ENCODE data around the gene MRPL12.

Gene MRPL12

DNA sequence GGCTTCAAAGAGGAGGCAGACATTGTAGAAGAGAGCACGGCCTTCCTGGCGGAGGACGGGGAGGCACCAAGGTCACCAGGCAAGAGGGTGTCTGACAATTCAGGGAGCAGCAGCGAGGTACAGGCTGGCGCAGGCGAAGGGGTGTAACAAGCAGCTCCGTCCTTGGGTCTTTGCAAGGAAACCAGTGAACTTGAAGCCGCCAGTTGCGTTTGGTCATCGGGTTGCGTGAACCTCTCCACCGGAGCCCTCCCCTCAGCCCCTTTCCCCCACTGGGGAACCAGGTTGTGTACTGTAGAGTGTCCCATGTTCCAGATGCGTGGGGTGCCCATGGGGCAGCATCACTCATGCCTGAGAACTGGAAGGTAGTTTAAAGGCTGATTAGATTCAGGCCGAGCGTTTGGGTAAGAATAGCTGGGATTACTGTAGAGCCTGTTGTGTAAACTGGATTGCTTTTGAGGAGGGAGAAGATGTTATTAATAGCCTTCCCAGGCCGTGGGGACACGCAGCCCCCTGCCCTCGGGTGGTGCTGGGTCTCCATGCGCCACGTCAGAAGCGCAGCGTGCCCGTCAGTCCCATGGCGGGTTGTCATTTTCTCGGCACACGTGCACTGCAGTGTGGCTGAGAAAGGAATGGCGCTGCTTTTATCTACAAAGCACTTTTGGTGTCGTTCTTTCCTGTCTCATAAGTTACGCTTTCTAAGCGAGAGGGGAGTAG, 2.5 kb downstream of the MRPL12 start:
- TF ChIP-seq, protein P1, sequence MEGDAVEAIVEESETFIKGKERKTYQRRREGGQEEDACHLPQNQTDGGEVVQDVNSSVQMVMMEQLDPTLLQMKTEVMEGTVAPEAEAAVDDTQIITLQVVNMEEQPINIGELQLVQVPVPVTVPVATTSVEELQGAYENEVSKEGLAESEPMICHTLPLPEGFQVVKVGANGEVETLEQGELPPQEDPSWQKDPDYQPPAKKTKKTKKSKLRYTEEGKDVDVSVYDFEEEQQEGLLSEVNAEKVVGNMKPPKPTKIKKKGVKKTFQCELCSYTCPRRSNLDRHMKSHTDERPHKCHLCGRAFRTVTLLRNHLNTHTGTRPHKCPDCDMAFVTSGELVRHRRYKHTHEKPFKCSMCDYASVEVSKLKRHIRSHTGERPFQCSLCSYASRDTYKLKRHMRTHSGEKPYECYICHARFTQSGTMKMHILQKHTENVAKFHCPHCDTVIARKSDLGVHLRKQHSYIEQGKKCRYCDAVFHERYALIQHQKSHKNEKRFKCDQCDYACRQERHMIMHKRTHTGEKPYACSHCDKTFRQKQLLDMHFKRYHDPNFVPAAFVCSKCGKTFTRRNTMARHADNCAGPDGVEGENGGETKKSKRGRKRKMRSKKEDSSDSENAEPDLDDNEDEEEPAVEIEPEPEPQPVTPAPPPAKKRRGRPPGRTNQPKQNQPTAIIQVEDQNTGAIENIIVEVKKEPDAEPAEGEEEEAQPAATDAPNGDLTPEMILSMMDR (IDR thresholded peaks at IDR 0.05; ENCODE audit: extremely low read depth, missing control alignments): no peak
- no peak for DNase-seq (ENCODE audit: low spot score)

DNA sequence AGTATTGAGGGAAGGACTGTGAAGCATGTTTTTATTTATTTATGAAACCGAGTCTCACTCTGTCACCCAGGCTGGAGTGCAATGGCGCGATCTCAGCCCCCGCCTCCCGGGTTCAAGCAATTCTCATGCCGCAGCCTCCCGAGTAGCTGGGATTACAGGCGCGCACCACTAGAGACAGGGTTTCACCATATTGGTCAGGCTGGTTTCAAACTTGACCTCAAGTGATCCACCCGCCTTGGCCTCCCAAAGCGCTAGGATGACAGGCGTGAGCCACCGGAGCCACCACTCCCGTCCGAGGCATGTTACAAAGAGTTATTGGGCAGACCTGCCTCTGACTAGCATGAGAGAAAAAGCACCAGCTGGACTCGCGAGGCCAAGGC, 3.1 kb downstream of the MRPL12 start:
- DNase-seq (ENCODE audit: low spot score): no peak
- TF ChIP-seq, protein P1 (IDR thresholded peaks at IDR 0.05; ENCODE audit: extremely low read depth, missing control alignments): no peak

DNA sequence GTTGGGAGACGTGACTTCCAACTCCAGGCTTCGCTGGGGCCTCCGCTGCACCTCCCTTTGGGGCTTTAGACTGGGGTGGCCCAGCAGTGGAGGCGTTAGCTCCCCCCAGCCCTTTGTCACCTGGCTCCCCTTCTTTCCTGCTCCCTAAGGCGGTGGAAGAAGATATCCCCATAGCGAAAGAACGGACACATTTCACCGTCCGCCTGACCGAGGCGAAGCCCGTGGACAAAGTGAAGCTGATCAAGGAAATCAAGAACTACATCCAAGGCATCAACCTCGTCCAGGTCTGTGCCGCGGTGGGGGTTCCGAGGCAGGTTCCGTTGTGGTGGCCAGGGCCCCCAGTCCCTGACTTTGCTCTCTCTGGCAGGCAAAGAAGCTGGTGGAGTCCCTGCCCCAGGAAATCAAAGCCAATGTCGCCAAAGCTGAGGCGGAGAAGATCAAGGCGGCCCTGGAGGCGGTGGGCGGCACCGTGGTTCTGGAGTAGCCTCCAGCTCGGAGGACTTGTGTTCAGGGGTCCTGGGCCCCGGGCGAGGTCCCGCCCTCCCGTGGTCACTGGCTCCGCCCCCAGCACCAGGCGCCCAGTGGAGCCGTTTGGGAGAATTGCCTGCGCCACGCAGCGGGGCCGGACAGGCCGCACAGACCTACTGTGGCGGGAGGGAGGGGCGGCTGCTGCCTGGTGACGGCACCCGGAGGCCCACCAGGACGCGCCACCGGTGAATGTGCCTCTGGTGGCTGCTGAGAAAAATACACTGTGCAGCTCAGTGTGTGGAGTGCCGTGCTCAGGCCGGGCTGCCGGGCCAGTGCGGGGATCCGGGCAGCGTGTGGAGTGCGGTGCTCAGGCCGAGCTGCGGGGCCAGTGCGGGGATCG, 3.8 kb downstream of the MRPL12 start:
- TF ChIP-seq, protein P1 (IDR thresholded peaks at IDR 0.05; ENCODE audit: extremely low read depth, missing control alignments): no peak
- DNase-seq (ENCODE audit: low spot score): no peak

DNA sequence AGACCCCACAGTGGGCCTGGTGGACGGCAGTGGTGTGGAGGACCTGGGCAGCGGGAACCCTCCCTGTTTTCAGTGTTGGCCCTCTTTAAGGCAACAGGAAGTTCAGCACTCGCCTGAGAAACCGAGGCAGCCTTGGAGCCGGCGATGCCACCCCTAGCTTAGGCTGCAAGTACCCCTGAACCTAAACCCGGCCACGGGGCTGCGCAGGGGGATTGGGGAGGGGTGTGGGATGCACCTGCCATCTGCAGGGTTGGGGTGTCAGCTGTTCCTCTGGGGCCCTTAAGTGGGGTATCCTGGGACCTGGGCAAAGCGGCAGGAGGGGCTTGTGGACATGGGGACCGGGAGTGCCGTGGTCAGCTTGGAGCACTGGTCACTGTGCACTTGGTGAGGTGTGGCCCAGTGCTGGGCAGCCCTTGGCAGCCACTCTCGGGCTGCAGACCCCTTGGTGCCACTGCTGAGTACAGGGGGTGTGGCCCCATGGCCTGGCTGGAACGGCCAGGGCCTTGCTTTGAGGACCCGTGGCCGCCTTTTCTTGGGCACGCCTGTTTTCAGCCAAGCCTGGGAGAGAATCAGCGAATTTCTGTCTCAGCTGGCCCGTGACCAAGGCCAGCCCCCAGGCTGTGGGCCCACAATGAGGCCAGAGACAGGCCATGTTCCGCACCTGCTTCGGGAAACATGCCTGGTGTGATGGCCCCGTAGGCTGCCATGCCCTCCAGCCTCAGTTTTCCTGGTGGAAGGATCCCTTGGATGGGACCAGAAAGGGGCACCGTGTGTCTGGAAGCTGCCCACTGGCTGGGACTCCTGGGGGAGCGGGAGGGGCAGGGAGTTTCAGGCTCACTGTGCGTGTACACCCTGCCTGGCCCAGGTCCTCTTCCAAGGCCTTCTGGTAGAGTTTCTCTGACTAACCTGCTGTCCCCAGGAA, 4.8 kb downstream of the MRPL12 start:
- TF ChIP-seq, protein P1 (IDR thresholded peaks at IDR 0.05; ENCODE audit: extremely low read depth, missing control alignments): no peak
- DNase-seq (ENCODE audit: low spot score): no peak

DNA sequence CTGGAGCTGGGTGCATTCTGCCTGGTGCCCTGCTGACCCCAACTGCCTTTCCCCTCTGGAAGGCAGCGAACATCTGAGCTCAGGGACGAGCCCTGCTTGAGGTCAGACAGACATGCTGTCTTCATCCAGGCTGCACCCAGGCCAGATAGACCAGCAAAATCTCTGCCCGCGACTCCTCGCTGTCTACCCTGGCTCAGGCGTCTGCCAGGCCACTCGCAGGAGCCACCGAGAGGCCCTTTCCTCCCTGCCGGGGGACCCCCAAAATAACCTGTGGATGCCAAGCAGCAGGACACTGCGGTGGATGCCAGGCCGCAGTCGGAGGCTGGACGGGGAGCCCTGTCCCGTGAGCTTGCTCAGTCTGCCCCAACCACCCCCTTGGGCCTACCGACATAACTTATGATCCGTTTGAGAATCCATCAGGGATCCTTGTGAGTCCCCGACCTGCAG, 5.6 kb downstream of the MRPL12 start:
- TF ChIP-seq, protein P1 (IDR thresholded peaks at IDR 0.05; ENCODE audit: extremely low read depth, missing control alignments): no peak
- no peak for DNase-seq (ENCODE audit: low spot score)

DNA sequence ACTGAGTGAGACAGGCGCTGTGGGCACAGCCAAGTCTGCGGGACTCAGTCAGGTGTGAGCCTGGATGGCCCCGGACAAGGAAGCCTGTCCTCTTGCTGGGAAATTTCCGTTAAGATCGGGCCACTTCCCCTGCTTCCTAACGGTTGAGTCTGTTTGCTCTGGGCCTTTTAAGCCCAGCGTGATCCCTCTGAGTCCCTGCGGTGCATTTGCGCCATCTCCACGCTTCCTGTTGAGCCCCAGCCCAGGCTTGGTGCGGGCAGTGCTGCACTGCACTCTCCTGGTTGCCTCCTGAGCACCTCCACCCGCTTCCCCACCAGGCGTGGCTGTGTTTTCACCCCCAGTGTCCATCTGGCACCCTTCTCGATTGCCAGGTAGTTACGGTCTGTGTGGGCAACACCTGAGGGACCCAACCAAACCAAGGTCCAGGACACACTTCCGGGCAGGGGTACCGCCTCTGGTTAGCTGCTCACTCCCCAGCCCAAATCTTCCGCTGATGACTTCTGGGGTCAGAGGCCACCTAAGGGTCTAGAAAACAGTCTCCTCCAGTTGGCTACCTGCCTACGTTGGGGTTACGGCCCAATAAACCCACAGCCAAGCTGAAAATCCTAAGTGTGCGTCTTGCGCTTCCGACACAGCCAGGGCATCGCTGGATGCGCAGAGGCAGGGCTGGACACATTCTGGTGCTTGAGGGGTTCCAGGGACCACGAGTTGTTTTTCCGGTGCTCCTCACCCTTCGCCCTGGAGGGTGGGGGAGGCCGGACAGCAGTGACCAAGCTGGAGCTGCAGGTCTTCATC, 7.5 kb downstream of the MRPL12 start:
- TF ChIP-seq, protein P1 (IDR thresholded peaks at IDR 0.05; ENCODE audit: extremely low read depth, missing control alignments): no peak
- no peak for DNase-seq (ENCODE audit: low spot score)

Measured in GM20000 (cell line).